HepG2 (cell line): ENCODE data around the gene PPRC1. TPM values are rescaled to one million over a fixed set of nuclear protein-coding genes. Genes with fewer than 3 reads are reported as not detected.

Source experiments
- CBX5 ChIP-seq: sonication (generic); formaldehyde crosslinking; IDR thresholded peaks from 2 replicates; pipeline ENCODE4 v1.4.0; 2020; ENCODE audit warnings: missing genetic modification reagents, borderline replicate concordance
- CREB1 ChIP-seq, 2 experiments: fragments of 450-650 bp in 1 of 2; IDR thresholded peaks; 2 replicates each; pipeline ENCODE4 v1.6.1; 2016 to 2017; ENCODE audit warnings: control low read depth in 1 of 2, mild to moderate bottlenecking in 1 of 2, missing compliant biosample characterization in 1 of 2, missing genetic modification characterization in 1 of 2
- EEA1 ChIP-seq: sonication (generic); formaldehyde crosslinking; IDR thresholded peaks from 2 replicates; pipeline ENCODE4 v1.5.1; 2020; ENCODE audit warnings: mild to moderate bottlenecking, missing genetic modification reagents, borderline replicate concordance
- MBNL3 ChIP-seq: fragments of 250-450 bp; sonication (Bioruptor Pico); conservative IDR thresholded peaks from 2 replicates; pipeline ENCODE4 v1.8.0; 2022; ENCODE audit warnings: mild to moderate bottlenecking, inconsistent platforms
- NFKB2 ChIP-seq: sonication (generic); formaldehyde crosslinking; IDR thresholded peaks from 2 replicates; pipeline ENCODE4 v1.4.0; 2020; ENCODE audit warnings: missing genetic modification reagents, borderline replicate concordance
- NR3C1 ChIP-seq: sonication (generic); formaldehyde crosslinking; IDR thresholded peaks from 2 replicates; pipeline ENCODE4 v1.4.0; 2020; ENCODE audit warnings: missing genetic modification reagents
- RBM39 ChIP-seq: fragments of 200-400 bp; formaldehyde crosslinking; IDR thresholded peaks from one replicate; pipeline ENCODE4 v1.6.1; 2018; ENCODE audit warnings: antibody characterized with exemption, mild to moderate bottlenecking, low read depth, low read length; ENCODE audit not compliant: poor library complexity, severe bottlenecking
- SMAD3 ChIP-seq: sonication (generic); formaldehyde crosslinking; IDR thresholded peaks from 2 replicates; pipeline ENCODE4 v1.4.0; 2020; ENCODE audit warnings: missing genetic modification reagents
- ZBTB21 ChIP-seq: sonication (generic); formaldehyde crosslinking; IDR thresholded peaks from 2 replicates; pipeline ENCODE4 v1.4.0; 2020; ENCODE audit warnings: missing genetic modification reagents
- ZBTB42 ChIP-seq: sonication (generic); formaldehyde crosslinking; IDR thresholded peaks from 2 replicates; pipeline ENCODE4 v1.5.0; 2020; ENCODE audit warnings: mild to moderate bottlenecking, missing genetic modification reagents
- ZNF207 ChIP-seq: fragments of 450-650 bp; IDR thresholded peaks from 2 replicates; pipeline ENCODE4 v1.6.1; 2016; ENCODE audit warnings: antibody characterized with exemption, borderline replicate concordance
- ZNF343 ChIP-seq: sonication (generic); formaldehyde crosslinking; IDR thresholded peaks from 2 replicates; pipeline ENCODE4 v1.4.0; 2020; ENCODE audit warnings: mild to moderate bottlenecking, missing genetic modification reagents
- ZNF350 ChIP-seq: sonication (generic); formaldehyde crosslinking; IDR thresholded peaks from 2 replicates; pipeline ENCODE4 v1.4.0; 2020; ENCODE audit warnings: mild to moderate bottlenecking, low read depth, missing genetic modification reagents, borderline replicate concordance
- ZNF432 ChIP-seq: sonication (generic); formaldehyde crosslinking; IDR thresholded peaks from 2 replicates; pipeline ENCODE4 v1.5.0; 2020; ENCODE audit warnings: missing genetic modification reagents, mild to moderate bottlenecking, borderline replicate concordance
- ZNF780A ChIP-seq: sonication (generic); formaldehyde crosslinking; IDR thresholded peaks from 2 replicates; pipeline ENCODE4 v1.8.0; 2022; ENCODE audit warnings: mild to moderate bottlenecking, missing genetic modification reagents, moderate library complexity
- polyA plus RNA-seq, 8 experiments: library from polyadenylated mRNA; depleted of rRNA in 3 of 8; stranded (reverse) in 7 of 8; unstranded in 1 of 8; fragments of >200 nt; fragmentation: Illumina TruSeq in 4 of 8; extraction: Trizol in 4 of 8; gene quantifications; 2 replicates each; pipeline versions ENCODE4 v1.2.1 to v1.2.3, GENCODE V29; 2011 to 2016; ENCODE audit warnings: low read depth in 4 of 8, missing spikeins in 1 of 8, mixed read lengths in 1 of 8; ENCODE audit not compliant: insufficient read depth in 1 of 8
- total RNA-seq, 5 experiments: library from RNA; depleted of rRNA; stranded (reverse); fragments of >200 nt; fragmentation: Illumina TruSeq; extraction: Trizol; gene quantifications; 2 replicates each; pipeline ENCODE4 v1.2.3, GENCODE V29; 2016; ENCODE audit warnings: low read depth in 1 of 5
- TF ChIP-seq, protein P1 (sequence below): IDR thresholded peaks from 2 replicates; pipeline ENCODE4 v1.6.1; 2012; ENCODE audit warnings: low read depth, low read length, improper control_type of control experiment
- TF ChIP-seq, protein P2 (sequence below): sonication (generic); formaldehyde crosslinking; IDR thresholded peaks from 2 replicates; pipeline ENCODE4 v1.5.0; 2020; ENCODE audit warnings: mild to moderate bottlenecking, missing genetic modification reagents, moderate library complexity
- TF ChIP-seq, protein P3 (sequence below): sonication (generic); formaldehyde crosslinking; IDR thresholded peaks from 2 replicates; pipeline ENCODE4 v1.8.1; 2023; ENCODE audit warnings: missing genetic modification reagents, inconsistent platforms, borderline replicate concordance
- TF ChIP-seq, protein P4 (sequence below): sonication (generic); formaldehyde crosslinking; IDR thresholded peaks from 2 replicates; pipeline ENCODE4 v1.8.0; 2022; ENCODE audit warnings: missing genetic modification reagents, mild to moderate bottlenecking, moderate library complexity, borderline replicate concordance
- TF ChIP-seq, protein P5 (sequence below): sonication (generic); formaldehyde crosslinking; IDR thresholded peaks from 2 replicates; pipeline ENCODE4 v1.4.0; 2020; ENCODE audit warnings: low read depth, missing genetic modification reagents

Gene PPRC1
- total and polyA plus RNA-seq, 2 of the 13 experiments (the other 11 are each of a cell fraction or from before 2014, with no cell fraction given), result 18.7 to 24.2 TPM

DNA sequence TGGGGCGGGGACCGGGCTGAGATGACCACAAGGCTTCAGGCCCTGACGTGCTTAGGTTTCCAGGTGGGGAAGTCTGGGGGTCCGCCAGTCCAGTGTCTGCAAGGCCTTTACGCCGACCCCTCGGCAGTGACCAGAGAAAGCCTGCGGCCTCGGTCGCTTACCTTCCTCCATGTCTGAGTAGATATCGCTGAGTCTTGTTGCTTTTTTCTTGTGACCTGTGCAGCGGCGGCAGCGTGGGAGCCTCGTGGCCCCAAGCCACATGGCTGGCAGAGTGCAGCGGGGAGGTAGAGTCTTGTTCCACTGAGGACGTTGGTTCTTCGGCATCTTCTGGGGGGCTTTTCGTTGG is 19.7 kb downstream of the PPRC1 start (continued):
- no peak for TF ChIP-seq ZNF343 (CRISPR knock-in tag)
- TF ChIP-seq, protein P1, sequence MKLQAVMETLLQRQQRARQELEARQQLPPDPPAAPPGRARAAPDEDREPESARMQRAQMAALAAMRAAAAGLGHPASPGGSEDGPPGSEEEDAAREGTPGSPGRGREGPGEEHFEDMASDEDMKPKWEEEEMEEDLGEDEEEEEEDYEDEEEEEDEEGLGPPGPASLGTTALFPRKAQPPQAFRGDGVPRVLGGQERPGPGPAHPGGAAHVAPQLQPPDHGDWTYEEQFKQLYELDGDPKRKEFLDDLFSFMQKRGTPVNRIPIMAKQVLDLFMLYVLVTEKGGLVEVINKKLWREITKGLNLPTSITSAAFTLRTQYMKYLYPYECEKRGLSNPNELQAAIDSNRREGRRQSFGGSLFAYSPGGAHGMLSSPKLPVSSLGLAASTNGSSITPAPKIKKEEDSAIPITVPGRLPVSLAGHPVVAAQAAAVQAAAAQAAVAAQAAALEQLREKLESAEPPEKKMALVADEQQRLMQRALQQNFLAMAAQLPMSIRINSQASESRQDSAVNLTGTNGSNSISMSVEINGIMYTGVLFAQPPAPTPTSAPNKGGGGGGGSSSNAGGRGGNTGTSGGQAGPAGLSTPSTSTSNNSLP, result no peak
- TF ChIP-seq, protein P2, sequence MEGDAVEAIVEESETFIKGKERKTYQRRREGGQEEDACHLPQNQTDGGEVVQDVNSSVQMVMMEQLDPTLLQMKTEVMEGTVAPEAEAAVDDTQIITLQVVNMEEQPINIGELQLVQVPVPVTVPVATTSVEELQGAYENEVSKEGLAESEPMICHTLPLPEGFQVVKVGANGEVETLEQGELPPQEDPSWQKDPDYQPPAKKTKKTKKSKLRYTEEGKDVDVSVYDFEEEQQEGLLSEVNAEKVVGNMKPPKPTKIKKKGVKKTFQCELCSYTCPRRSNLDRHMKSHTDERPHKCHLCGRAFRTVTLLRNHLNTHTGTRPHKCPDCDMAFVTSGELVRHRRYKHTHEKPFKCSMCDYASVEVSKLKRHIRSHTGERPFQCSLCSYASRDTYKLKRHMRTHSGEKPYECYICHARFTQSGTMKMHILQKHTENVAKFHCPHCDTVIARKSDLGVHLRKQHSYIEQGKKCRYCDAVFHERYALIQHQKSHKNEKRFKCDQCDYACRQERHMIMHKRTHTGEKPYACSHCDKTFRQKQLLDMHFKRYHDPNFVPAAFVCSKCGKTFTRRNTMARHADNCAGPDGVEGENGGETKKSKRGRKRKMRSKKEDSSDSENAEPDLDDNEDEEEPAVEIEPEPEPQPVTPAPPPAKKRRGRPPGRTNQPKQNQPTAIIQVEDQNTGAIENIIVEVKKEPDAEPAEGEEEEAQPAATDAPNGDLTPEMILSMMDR, result no peak
- no peak for TF ChIP-seq RBM39
- TF ChIP-seq ZNF207, result no peak
- TF ChIP-seq MBNL3 (CRISPR knock-in tag), result no peak
- TF ChIP-seq SMAD3 (CRISPR knock-in tag), result no peak
- TF ChIP-seq NR3C1 (CRISPR knock-in tag), result no peak
- no peak for TF ChIP-seq ZBTB42
- TF ChIP-seq ZNF350 (CRISPR knock-in tag), result no peak
- TF ChIP-seq, protein P3, sequence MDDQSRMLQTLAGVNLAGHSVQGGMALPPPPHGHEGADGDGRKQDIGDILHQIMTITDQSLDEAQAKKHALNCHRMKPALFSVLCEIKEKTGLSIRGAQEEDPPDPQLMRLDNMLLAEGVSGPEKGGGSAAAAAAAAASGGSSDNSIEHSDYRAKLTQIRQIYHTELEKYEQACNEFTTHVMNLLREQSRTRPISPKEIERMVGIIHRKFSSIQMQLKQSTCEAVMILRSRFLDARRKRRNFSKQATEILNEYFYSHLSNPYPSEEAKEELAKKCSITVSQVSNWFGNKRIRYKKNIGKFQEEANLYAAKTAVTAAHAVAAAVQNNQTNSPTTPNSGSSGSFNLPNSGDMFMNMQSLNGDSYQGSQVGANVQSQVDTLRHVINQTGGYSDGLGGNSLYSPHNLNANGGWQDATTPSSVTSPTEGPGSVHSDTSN, result no peak
- no peak for TF ChIP-seq ZNF432
- no peak for TF ChIP-seq EEA1 (CRISPR knock-in tag)
- no peak for TF ChIP-seq NFKB2 (CRISPR knock-in tag)
- TF ChIP-seq, protein P4, sequence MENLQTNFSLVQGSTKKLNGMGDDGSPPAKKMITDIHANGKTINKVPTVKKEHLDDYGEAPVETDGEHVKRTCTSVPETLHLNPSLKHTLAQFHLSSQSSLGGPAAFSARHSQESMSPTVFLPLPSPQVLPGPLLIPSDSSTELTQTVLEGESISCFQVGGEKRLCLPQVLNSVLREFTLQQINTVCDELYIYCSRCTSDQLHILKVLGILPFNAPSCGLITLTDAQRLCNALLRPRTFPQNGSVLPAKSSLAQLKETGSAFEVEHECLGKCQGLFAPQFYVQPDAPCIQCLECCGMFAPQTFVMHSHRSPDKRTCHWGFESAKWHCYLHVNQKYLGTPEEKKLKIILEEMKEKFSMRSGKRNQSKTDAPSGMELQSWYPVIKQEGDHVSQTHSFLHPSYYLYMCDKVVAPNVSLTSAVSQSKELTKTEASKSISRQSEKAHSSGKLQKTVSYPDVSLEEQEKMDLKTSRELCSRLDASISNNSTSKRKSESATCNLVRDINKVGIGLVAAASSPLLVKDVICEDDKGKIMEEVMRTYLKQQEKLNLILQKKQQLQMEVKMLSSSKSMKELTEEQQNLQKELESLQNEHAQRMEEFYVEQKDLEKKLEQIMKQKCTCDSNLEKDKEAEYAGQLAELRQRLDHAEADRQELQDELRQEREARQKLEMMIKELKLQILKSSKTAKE (CRISPR knock-in tag), result no peak
- TF ChIP-seq, protein P5, sequence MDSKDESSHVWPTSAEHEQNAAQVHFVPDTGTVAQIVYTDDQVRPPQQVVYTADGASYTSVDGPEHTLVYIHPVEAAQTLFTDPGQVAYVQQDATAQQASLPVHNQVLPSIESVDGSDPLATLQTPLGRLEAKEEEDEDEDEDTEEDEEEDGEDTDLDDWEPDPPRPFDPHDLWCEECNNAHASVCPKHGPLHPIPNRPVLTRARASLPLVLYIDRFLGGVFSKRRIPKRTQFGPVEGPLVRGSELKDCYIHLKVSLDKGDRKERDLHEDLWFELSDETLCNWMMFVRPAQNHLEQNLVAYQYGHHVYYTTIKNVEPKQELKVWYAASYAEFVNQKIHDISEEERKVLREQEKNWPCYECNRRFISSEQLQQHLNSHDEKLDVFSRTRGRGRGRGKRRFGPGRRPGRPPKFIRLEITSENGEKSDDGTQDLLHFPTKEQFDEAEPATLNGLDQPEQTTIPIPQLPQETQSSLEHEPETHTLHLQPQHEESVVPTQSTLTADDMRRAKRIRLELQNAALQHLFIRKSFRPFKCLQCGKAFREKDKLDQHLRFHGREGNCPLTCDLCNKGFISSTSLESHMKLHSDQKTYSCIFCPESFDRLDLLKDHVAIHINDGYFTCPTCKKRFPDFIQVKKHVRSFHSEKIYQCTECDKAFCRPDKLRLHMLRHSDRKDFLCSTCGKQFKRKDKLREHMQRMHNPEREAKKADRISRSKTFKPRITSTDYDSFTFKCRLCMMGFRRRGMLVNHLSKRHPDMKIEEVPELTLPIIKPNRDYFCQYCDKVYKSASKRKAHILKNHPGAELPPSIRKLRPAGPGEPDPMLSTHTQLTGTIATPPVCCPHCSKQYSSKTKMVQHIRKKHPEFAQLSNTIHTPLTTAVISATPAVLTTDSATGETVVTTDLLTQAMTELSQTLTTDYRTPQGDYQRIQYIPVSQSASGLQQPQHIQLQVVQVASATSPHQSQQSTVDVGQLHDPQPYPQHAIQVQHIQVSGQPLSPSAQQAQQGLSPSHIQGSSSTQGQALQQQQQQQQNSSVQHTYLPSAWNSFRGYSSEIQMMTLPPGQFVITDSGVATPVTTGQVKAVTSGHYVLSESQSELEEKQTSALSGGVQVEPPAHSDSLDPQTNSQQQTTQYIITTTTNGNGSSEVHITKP (CRISPR knock-in tag), result no peak
- no peak for TF ChIP-seq ZBTB21 (CRISPR knock-in tag)
- peak; percentile 3; the same call in 1 of the 2 replicates for TF ChIP-seq ZNF780A (CRISPR knock-in tag)
- TF ChIP-seq CREB1 (IDR thresholded peaks at IDR 0.05), result no peak
- TF ChIP-seq CREB1 (CRISPR knock-in tag; IDR thresholded peaks at IDR 0.05), result no peak
- TF ChIP-seq CBX5 (CRISPR knock-in tag), result no peak
